GM19351 (cell line): ENCODE results near the gene NADK.

Experiments used
- ATAC-seq: cut with Tn5 transposase; IDR thresholded peaks from one replicate; pipeline ENCODE4 v1.9.1; 2021; ENCODE audit warnings: mild to moderate bottlenecking, moderate library complexity; ENCODE audit not compliant: unreplicated experiment

Gene NADK

DNA sequence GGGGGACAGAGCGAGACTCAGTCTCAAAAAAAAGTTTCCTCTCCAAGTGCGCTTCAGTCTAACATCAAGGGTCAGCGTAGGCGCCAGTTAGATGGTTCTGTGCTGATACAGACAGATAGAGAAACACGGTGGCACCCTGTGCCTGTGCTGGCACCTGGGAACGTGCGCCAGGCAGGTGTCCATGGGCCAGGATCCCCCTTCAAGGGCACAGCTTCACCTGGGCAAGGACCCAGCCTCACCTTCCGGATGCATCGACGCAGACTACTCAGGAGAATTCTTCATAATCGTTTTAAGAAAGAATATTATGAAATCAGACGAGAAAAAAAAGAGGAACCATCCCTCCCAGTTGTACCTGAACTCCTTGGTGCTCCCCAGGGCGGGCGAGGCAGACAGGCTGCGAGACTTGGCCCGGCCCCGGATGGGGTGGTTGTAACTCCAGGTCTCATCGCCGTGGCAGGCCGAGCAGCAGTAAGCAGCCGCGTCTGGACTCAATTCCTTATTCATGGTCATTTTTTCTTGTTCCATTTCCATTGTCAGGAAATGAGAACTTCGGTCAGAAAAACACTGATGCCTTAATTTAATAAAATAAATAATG, 13.3 kb downstream of the NADK start:
- ATAC-seq = no peak

DNA sequence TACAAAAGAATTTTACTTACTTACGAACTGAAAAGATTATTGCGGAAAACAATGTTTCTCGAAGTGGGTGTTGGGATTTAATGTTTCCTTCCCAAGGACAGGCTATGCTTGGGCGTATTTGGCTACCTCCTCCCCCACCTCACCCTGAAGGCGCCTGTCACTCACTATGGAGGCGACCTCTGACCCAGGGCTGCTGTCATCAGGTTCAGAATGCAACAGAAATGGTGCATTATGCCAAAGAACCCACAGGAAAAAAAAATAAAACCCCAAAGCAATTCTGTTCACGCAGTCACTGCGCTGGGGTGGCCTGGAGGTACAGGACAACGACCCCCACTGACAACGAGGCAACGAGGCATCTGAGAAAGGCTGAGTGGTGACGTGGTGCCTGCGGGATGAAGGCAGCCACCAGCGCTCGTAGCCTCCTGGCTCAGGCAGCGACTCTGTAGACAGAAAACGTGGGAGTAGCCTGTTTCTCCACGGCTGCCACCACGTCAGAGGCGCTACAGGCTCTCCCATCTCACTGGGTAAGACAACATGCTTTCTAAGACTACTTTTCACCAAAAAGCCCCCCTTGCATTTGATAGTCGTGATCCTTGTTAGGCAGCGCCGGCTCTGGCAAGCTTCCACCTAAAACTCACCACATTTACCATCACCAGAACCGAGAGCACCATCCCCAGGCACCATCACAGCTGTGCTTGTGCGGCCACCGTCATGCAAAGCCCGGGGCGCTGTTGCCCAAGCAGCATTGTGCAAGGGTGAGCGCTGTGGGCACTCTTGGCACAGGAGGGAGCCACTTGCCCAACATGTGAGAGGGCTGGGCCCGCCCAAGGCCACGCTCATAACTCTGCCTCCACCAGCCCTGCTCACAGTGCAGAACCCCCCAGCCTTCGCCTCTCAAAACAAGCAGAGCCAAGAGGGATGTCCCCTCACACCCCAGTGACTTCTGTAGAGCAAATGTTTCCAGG, 14.3 kb downstream of the NADK start:
- no peak for ATAC-seq

GRCh38 chr1:1761504-1762376, 16.5 kb downstream of the NADK start:
- ATAC-seq = no peak

GRCh38 chr1:1760715-1761114, 17.6 kb downstream of the NADK start:
- ATAC-seq = no peak

GRCh38 chr1:1760345-1760650, 18.0 kb downstream of the NADK start:
- no peak for ATAC-seq

GRCh38 chr1:1759456-1760344, 18.6 kb downstream of the NADK start:
- no peak for ATAC-seq

DNA sequence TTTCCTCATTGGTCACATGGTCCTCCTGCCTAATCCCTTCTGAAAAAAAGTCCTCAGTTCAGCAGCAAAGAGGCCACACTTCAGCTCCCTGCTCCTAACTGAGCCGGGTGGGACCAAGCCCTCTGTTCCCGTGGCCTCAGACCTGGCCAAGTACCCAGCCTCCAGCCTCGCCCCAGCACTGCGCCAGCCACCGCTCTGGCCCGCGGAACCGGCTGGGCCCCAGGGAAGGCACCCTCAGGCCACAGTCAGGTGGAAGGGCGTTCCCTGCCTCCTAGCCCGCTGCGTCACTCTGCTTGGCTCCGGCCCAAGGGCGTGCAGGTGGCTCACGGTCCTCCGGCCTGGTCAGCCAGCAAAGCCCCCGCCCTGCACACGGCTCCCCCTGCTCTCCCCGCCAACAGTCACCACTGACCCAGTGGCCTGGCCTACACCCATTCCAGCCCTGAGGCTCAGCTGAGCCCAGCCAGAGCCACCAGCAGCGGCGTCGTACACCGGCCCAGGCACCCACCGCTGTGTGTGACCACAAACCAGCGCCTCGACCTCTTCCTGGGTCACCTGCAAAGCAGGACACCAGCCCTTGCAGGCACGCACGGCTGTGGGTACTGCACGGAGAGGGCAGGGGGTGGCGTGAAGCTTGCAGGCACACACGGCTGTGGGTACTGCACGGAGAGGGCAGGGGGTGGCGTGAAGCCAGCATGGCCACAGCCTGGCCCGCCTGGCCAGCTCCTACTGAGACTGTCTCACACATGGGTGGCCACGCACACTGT, 19.4 kb downstream of the NADK start:
- ATAC-seq = no peak

- no peak for ATAC-seq
These were observed 20.1 kb downstream of the NADK start for GRCh38 chr1:1758059-1758621.

- ATAC-seq = no peak
These were observed 20.7 kb downstream of the NADK start for GRCh38 chr1:1757422-1758058.

GRCh38 chr1:1756661-1757421, 21.4 kb downstream of the NADK start:
- ATAC-seq = no peak

GRCh38 chr1:1755852-1756251, 22.4 kb downstream of the NADK start:
- ATAC-seq = no peak

- ATAC-seq = no peak
These were observed 22.8 kb downstream of the NADK start for GRCh38 chr1:1755426-1755825.

GRCh38 chr1:1754051-1754815, 24.0 kb downstream of the NADK start:
- ATAC-seq = no peak

GRCh38 chr1:1753607-1754005, 24.7 kb downstream of the NADK start:
- ATAC-seq = no peak

GRCh38 chr1:1752636-1753606, 25.3 kb downstream of the NADK start:
- no peak for ATAC-seq

DNA sequence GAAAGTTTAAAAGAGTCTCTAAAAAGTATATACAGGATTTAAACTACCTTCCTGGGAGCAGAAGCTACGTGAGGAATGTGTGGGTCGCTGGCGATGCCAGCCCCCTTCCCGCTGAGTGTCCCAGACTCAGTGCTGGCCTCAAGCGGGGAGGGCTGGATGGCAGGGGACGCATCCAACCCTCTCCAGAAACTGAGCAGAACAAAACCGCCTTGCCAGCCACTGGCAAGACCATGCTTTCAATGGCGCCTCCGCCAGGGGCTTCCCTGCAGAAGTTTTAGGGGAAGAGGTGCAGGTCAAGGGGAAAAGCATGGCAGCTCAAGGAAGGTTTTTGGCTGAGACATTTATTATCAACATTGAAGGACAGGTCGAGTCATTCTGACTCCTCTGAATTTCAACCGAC, 26.1 kb downstream of the NADK start:
- ATAC-seq = no peak
